Epithelial cell of proximal tubule (primary cell): ENCODE results near the gene NAV2. TPM values are rescaled to one million over a fixed set of nuclear protein-coding genes. Genes with fewer than 3 reads are reported as not detected.
A peak's percentile ranks its signal among the peaks of the same experiment; 100 is the strongest.

Experiments used
- DNase-seq: peaks from one replicate; pipeline ENCODE4 v3.0.0-alpha.2; 2011; ENCODE audit warnings: low read depth
- H3K4me3 ChIP-seq: 2 replicates; pipeline ENCODE4 v1.5.1; 2011; ENCODE audit warnings: low read depth, mild to moderate bottlenecking, low read length
- total RNA-seq: library from RNA; depleted of rRNA; stranded (reverse); fragments of >200 nt; gene quantifications from 2 replicates; pipeline ENCODE4 v1.2.3, GENCODE V29; 2015
- TF ChIP-seq, protein P1 (sequence below): conservative IDR thresholded peaks from 2 replicates; pipeline ENCODE4 v1.5.1; 2012; ENCODE audit warnings: low read depth, mild to moderate bottlenecking, low read length

The NAV2 gene
- total RNA-seq, 1 donor from 2014 or later, result 19.0 TPM

DNA sequence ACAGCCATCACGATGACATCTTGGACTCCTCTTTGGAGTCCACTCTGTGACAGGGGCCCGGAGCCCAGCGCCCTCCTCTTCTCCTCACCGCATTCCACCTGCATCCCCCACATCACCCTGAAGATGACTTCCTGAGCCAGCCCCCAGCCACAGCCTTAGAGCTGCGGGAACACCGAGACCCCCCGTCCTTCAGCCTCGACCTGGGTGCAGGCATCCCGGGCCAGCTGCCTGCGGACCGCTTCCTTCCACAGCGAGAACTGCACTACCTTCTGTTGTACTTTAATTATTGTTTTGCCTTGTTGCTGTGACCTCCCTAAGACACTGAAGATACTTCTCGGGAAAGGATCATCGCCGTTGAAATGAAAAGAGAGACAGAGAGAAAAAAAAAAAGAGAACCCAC, 405.6 kb downstream of the NAV2 start:
- no peak for DNase-seq
- H3K4me3 ChIP-seq, result no peak overlapping the region
- TF ChIP-seq, protein P1, sequence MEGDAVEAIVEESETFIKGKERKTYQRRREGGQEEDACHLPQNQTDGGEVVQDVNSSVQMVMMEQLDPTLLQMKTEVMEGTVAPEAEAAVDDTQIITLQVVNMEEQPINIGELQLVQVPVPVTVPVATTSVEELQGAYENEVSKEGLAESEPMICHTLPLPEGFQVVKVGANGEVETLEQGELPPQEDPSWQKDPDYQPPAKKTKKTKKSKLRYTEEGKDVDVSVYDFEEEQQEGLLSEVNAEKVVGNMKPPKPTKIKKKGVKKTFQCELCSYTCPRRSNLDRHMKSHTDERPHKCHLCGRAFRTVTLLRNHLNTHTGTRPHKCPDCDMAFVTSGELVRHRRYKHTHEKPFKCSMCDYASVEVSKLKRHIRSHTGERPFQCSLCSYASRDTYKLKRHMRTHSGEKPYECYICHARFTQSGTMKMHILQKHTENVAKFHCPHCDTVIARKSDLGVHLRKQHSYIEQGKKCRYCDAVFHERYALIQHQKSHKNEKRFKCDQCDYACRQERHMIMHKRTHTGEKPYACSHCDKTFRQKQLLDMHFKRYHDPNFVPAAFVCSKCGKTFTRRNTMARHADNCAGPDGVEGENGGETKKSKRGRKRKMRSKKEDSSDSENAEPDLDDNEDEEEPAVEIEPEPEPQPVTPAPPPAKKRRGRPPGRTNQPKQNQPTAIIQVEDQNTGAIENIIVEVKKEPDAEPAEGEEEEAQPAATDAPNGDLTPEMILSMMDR, result no peak

DNA sequence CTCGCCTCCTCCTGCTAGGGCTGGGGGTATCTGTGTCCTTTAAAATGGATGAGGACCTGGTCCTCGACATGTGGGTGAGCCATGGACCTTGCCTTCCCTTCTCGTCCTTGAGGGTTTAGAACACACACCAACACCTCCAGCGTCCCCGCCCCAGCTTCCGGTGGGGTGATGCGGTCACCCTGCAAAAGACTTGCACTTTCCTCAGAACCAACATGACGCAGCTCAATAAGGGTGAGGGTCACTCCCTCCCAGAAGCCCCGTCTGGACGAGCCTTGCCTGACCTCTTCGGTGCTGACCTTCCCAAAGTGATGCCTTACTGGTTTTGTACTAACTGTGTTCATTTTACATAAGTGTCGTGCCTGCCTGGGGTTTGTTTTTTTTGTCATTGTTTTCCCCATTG, 406.7 kb downstream of the NAV2 start:
- H3K4me3 ChIP-seq, result no peak overlapping the region
- TF ChIP-seq, protein P1, result no peak
- DNase-seq, result no peak

DNA sequence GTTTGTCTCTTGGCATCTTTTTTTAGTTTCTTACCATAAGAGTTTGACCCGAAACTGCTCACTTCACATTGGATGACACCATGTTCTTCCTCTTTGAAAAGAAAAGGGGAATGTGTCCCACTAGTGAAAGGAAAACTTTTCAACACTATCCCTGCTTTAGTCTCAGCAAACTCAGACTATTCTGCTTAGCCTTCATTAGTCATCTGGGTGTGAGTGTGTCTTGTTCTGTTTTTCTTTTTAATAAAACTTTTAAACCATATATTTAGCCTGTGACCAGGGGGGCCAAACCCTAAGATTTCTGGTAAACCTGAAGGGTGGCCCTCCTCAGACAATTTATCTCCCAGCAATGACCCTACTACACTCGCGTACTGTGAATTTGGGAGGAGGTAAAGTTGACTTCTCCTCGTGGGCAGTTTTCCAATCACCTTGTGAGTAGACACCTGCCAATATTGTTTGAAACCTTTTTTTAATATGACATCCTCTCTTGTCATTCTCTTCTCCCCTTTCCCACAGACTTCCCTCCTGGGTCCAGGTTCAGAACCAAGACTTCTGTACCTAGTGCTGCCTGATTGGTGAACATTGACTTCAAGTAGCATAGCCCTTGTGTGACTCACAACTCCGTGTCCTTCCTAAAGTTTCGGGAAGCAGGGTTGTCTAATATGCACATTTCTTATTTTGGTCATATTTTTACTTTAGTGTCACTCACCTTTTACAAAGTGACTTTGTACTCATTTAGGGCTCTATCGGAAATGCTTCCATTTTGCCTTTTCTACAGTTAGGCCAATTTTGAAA, 407.7 kb downstream of the NAV2 start:
- DNase-seq, result no peak
- TF ChIP-seq, protein P1, result no peak
- H3K4me3 ChIP-seq, result no peak overlapping the region

DNA sequence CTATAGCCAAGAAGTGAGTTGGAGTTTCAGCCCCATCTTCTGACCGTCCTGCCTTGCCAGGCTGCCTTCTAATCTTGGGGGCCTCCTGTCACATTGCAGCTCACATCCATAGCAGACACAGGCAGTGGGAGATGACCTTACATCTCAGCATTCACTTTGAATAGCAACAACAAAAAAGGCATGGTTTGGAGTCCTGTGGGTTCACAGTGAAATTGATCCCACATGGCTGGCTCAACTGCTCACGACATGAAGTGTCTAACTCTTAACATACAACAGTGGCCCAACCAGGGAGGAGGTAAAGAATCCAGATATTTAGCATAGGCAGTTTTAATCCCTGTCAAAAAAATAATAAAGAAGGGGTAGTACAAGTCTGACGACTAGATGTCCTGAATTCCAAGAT, 409.5 kb downstream of the NAV2 start:
- no peak for DNase-seq
- H3K4me3 ChIP-seq, result no peak overlapping the region
- TF ChIP-seq, protein P1, result no peak

DNA sequence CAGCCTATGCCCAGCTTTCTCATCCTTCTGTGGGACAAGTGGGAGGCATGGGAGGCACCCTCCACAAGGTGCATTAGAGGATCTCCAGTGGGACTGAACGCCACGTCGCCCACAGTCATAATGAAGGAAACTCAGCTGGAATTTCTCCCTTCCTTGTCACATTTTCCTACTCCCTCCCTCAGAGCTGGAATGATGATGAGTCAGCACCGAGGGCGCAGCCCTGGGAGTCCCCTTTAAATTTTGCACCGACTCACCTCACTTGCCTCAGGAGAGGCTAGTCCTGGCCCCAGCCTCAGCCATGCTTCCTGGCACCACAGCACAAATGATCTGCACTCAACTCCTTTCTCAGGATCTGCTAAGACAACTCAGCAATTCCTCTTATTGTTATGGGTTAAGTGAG, 413.3 kb downstream of the NAV2 start:
- DNase-seq, result peak; percentile 47
- H3K4me3 ChIP-seq, result no peak overlapping the region
- TF ChIP-seq, protein P1, result no peak

DNA sequence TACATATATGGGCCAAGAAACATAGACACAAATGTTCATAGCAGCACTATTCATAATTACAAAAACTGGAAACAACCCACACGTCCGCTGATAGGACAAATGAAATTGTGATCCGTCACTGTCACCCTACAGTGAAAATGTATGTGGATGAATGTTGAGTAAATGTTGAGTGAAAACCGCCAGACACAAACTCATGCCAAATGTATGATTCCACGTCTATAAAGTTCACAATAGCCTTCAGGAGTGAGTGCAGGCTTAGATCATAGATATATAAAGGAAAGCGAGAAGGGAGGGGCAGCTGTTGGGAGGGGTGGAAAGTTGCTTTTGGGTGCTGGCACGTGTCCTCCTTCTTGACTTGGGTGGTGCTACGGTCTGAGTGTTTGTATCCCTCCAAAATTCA, 414.1 kb downstream of the NAV2 start:
- DNase-seq, result no peak

More for the DNA sequence above, 414.1 kb downstream of the NAV2 start:
- TF ChIP-seq, protein P1, result no peak
- no peak overlapping the region for H3K4me3 ChIP-seq
